Measurements from ENCODE around the gene MT1H.
A peak's percentile ranks its signal among the peaks of the same experiment; 100 is the strongest.
"Not testable (repeated sequence)": the region's sequence is repeated elsewhere in the genome, so short reads cannot be mapped to it uniquely, and the experiment has no call there.

Gene MT1H

GRCh38 chr16:56669005-56669839, at the start of gene MT1H:
MT1H (plus strand) TSS chr16:56669814; CDS start chr16:56669885, 71 bp downstream.
- no peak within 1 kb of the TSS for H3K4me3 ChIP-seq (ENCODE audit: low read length)
- TF ChIP-seq, protein P1, sequence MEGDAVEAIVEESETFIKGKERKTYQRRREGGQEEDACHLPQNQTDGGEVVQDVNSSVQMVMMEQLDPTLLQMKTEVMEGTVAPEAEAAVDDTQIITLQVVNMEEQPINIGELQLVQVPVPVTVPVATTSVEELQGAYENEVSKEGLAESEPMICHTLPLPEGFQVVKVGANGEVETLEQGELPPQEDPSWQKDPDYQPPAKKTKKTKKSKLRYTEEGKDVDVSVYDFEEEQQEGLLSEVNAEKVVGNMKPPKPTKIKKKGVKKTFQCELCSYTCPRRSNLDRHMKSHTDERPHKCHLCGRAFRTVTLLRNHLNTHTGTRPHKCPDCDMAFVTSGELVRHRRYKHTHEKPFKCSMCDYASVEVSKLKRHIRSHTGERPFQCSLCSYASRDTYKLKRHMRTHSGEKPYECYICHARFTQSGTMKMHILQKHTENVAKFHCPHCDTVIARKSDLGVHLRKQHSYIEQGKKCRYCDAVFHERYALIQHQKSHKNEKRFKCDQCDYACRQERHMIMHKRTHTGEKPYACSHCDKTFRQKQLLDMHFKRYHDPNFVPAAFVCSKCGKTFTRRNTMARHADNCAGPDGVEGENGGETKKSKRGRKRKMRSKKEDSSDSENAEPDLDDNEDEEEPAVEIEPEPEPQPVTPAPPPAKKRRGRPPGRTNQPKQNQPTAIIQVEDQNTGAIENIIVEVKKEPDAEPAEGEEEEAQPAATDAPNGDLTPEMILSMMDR (IDR thresholded peaks at IDR 0.05; ENCODE audit: insufficient read depth, low read depth, low read length, missing control alignments) = no peak
- DNase-seq (ENCODE audit: low read depth) = no peak

- TF ChIP-seq, protein P1 (IDR thresholded peaks at IDR 0.05; ENCODE audit: insufficient read depth, low read depth, low read length, missing control alignments) = no peak
- H3K4me3 ChIP-seq (ENCODE audit: low read length) = no peak overlapping the region
- no peak for DNase-seq (ENCODE audit: low read depth)
Measured at GRCh38 chr16:56620339-56620897, 49.2 kb upstream of the MT1H start.

DNA sequence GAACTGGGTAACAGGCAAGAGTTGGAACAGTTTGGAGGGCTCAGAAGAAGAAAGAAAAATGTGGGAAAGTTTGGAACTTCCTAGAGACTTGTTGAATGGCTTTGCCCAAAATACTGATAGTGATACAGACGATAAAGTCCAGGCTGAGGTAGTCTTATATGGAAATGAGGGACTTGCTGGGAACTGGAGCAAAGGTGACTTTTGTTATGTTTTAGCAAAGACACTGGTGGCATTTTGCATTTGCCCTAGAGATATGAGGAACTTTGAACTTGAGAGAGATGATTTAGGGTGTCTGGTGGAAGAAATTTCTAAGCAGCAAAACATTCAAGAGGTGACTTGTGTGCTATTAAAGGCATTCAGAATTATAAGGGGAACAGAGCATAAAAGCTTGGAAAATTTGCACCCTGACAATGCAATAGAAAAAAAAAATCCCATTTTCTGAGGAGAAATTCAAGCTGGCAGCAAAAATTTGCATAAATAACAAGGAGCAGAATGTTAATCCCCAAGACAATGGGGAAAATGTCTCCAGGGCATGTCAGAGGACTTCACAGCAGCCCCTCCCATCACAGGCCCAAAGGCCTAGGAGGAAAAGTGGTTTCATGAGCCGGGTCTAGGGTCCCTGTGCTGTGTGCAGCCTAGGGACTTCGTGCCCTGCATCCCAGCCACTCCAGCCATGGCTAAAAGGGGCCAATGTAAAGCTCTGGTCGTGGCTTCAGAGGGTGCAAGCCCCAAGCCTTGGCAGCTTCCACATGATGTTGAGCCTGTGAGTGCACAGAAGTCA, 47.8 kb upstream of the MT1H start:
- H3K4me3 ChIP-seq (ENCODE audit: low read length); DNase-seq (ENCODE audit: low read depth): not testable (repeated sequence)

- DNase-seq (ENCODE audit: low read depth); H3K4me3 ChIP-seq (ENCODE audit: low read length): not testable (repeated sequence)
Measured at GRCh38 chr16:56623184-56623583, 46.4 kb upstream of the MT1H start.

DNA sequence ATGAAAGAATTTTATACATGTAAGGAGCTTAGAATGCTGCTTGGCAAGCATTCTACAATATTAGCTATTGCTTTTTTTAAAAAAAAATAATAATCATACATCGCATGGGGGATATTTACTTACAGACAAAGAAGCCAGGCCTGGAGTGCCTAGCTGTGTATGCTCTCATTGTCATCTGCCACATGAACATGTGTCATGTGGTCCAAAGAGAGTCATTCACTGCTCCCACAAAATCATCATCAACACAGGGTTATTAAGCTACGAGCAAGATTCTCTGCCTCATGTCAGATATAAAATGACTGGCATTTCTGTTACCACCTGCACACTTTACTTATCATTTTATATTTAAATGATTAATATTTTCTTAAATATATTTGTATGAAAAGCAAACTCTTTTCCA, 46.0 kb upstream of the MT1H start:
- no peak for DNase-seq (ENCODE audit: low read depth)
- no peak overlapping the region for H3K4me3 ChIP-seq (ENCODE audit: low read length)
- TF ChIP-seq, protein P1 (IDR thresholded peaks at IDR 0.05; ENCODE audit: insufficient read depth, low read depth, low read length, missing control alignments) = no peak

DNA sequence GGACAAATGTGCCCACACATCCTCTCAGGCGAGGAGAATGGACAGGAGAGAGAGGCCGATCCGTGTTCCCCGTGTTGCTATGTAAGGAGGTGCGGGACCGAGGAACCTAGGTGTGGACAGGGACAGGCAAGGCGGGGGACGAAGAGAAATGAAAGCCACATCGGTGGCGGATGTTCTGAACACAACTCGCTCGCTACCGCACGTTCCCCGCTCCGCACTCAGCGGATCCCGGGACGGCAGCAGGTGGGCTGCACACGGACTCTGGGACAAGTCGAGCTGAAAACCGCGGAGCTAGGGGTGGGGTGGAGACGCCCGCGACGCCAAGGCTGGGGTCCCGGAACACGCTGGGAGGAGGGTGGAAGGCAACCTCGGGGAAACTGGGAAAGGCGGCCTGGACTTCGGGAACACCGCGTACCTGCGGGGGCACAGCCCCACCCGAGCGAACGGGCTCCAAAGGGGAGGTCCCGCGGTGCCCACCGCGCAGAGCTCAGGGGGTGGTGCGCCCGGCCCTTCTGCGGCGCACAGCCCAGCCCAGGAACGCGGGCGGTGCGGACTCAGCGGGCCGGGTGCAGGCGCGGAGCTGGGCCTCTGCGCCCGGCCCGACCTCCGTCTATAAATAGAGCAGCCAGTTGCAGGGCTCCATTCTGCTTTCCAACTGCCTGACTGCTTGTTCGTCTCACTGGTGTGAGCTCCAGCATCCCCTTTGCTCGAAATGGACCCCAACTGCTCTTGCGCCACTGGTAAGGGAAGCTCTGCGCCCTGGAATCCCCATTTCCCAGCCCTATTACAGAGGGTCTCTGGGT, 44.3 kb upstream of the MT1H start, which contains the start of gene MT1E:
Gene MT1E, plus strand, starts transcription at position 642 of the 803 bp plus-strand sequence. Its CDS starts 71 bp downstream, at position 713.
- peak; percentile 83 for DNase-seq (ENCODE audit: low read depth)
- H3K4me3 ChIP-seq (ENCODE audit: low read length) = peak within 1 kb of the TSS; percentile 87
- TF ChIP-seq, protein P1 (IDR thresholded peaks at IDR 0.05; ENCODE audit: insufficient read depth, low read depth, low read length, missing control alignments) = no peak

GRCh38 chr16:56625943-56626654, 43.5 kb upstream of the MT1H start:
- peak overlapping the region; percentile 87 for H3K4me3 ChIP-seq (ENCODE audit: low read length)
- peak; percentile 31 for DNase-seq (ENCODE audit: low read depth)
- TF ChIP-seq, protein P1 (IDR thresholded peaks at IDR 0.05; ENCODE audit: insufficient read depth, low read depth, low read length, missing control alignments) = no peak
